A549 treated with dexamethasone at 1 μM for 4 hours (cell line): ENCODE measurements around the gene MYL11. TPM values are rescaled to one million over a fixed set of nuclear protein-coding genes. Genes with fewer than 3 reads are reported as not detected.

ENCODE experiments used
- total RNA-seq: library from RNA; stranded (reverse); fragments of 200-300 nt; extraction: Qiagen RNA extraction; gene quantifications from 5 replicates; pipeline ENCODE4 v1.2.3, GENCODE V29; 2022

MYL11 gene, protein sequence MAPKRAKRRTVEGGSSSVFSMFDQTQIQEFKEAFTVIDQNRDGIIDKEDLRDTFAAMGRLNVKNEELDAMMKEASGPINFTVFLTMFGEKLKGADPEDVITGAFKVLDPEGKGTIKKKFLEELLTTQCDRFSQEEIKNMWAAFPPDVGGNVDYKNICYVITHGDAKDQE
- 0.41 to 0.97 TPM (median 0.53 TPM) in 3 of 5 replicates, not detected in the others for total RNA-seq

GRCh38 chr16:30374538-30374937 is at the start of gene MYL11:
MYL11 (plus strand) TSS chr16:30374802; CDS start chr16:30374858, 56 bp downstream.

DNA sequence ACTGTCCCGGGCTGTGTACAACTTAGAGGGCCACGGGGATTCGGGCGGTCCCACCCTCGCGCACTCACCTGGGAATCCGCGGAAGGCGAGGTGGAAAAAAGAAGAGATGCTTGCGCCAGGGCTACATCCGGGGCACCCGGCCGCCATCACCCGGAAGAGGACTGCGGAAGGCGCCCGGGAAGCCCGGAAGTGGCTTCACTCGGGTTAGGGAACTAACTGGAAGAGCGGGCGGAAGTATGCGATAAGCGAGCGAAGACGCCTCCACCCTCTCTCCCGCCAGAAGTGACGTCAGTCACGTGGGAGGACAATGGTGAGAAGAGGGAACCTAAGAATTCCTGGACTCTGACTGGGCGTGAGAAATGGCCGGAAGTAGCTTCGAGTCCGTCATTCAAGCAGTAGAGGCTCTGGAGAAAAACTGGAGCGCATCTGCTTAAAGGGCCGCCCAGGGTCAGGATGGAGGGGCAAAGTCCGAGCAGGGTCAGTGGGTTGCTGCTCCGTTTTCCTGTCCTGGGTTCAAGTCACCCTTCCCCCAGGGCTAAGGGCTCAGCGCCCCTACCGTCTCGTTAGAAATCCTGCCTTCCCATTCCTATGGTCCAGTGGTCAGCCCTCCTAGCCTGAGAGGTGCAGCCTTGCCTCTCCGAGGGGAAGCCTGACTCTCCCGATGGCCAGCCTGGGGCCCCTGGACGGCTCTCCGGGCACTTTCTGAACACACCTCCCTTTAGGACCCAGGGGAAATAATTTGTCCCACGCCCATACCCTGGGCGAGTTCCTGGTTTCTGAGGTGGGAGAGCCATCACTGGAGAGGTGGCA is 19.3 kb upstream of the MYL11 start, which contains the start of gene CD2BP2:
TSS of gene CD2BP2 (minus strand) at position 165 of the 810 bp plus-strand sequence. CDS start 627 bp downstream, outside the sequence.

GRCh38 chr16:30370456-30371247 is 4.0 kb upstream of the MYL11 start, which contains the start of gene TBC1D10B:
TBC1D10B (minus strand) TSS chr16:30370494; CDS start chr16:30370183, 311 bp downstream.

GRCh38 chr16:30382111-30382881 is 7.7 kb downstream of the MYL11 start, which contains the start of gene SEPTIN1:
SEPTIN1 (minus strand) TSS chr16:30382561; CDS start chr16:30382542, 19 bp downstream.

DNA sequence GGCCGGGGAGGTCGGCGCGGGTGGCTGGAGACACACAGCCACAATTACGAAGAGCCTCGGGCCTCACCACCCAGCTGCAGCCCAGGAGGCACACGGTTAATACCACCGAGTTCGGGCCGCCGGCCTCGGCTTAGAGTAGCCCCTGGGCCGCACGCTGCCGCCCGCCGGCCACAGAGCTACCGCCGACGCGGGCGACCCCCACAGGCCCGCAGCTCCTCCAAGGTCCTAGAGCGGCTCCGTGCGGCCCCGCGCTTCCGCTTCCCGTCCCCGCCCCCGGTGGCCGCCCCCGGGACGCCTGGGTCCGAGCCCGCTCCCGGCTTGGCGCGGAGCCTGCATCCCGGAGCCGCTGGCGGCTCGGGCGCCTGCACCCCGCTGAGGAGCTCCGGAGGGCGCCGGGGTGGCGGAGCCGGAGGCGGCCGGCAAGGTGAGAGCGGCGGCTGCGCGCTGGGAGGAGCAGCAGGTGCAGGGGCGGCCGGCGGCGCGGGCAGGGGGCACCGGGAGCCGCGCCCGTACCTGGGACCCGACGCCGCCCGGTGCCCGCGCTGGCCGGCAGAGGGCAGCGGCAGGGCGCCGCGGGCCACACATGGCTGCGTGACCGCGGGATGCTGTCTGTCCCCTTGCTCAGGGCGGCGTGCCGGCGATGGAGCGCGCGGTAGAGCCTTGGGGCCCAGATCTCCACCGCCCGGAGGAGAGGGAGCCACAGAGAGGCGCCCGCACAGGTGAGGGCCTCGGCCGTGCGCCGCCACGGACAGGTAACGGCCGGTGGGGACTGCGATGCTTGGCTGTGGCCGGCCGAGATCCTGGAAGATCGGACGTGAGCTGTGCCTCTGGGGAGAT is 20.8 kb downstream of the MYL11 start, which contains the start of gene ZNF48:
TSS of gene ZNF48 (plus strand) at position 266 of the 837 bp plus-strand sequence. CDS start at position 641, 375 bp downstream.

GRCh38 chr16:30407102-30407803 is 32.7 kb downstream of the MYL11 start, which contains the start of gene ZNF771:
ZNF771 (plus strand) TSS chr16:30407606; CDS start chr16:30408054, 448 bp downstream.

Other genes starting within 250 kb of the MYL11 start
- gene CORO1A, start 191.2 kb upstream of the MYL11 start, total RNA-seq = 2.0 to 3.3 TPM (median 3.0 TPM) in 5 replicates
- gene BOLA2B, start 181.1 kb upstream of the MYL11 start, total RNA-seq = 145 to 190 TPM (median 152 TPM) in 5 replicates
- gene SLX1A, start 180.9 kb upstream of the MYL11 start, total RNA-seq = 3.4 to 20.4 TPM (median 6.7 TPM) in 5 replicates
- 3.1 to 8.8 TPM (median 5.6 TPM) in 5 replicates for gene SULT1A3, start 175.5 kb upstream of the MYL11 start, total RNA-seq
- 1.7 to 3.4 TPM (median 2.9 TPM) in 5 replicates for gene NPIPB13, start 126.3 kb upstream of the MYL11 start, total RNA-seq
- 63.4 to 68.7 TPM (median 64.9 TPM) in 5 replicates for gene CD2BP2, start 19.5 kb upstream of the MYL11 start, total RNA-seq
- gene TBC1D10B, start 4.3 kb upstream of the MYL11 start, total RNA-seq = 19.6 to 32.4 TPM (median 31.4 TPM) in 5 replicates
- 0.87 to 2.8 TPM (median 2.3 TPM) in 5 replicates for gene SEPTIN1, start 7.8 kb downstream of the MYL11 start, total RNA-seq
- gene ZNF48, start 20.6 kb downstream of the MYL11 start, total RNA-seq = 11.5 to 13.9 TPM (median 13.3 TPM) in 5 replicates
- 3.2 to 4.3 TPM (median 4.2 TPM) in 5 replicates for gene ZNF771, start 32.8 kb downstream of the MYL11 start, total RNA-seq
- 98.5 to 114 TPM (median 109 TPM) in 5 replicates for gene DCTPP1, start 55.2 kb downstream of the MYL11 start, total RNA-seq
- 43.0 to 47.1 TPM (median 44.3 TPM) in 5 replicates for gene SEPHS2, start 71.1 kb downstream of the MYL11 start, total RNA-seq
- gene ITGAL, start 97.9 kb downstream of the MYL11 start, total RNA-seq = 0.02 to 0.16 TPM (median 0.11 TPM) in 3 of 5 replicates, not detected in the others
- 37.5 to 48.9 TPM (median 48.5 TPM) in 5 replicates for gene ZNF768, start 151.8 kb downstream of the MYL11 start, total RNA-seq
- gene ZNF747, start 160.1 kb downstream of the MYL11 start, total RNA-seq = 3.2 to 5.4 TPM (median 4.4 TPM) in 5 replicates
- 3.9 to 6.2 TPM (median 5.8 TPM) in 5 replicates for gene ZNF764, start 183.6 kb downstream of the MYL11 start, total RNA-seq
- gene ZNF688, start 196.9 kb downstream of the MYL11 start, total RNA-seq = 7.1 to 8.3 TPM (median 7.6 TPM) in 5 replicates
- not detected in 5 replicates for gene ZNF785, start 210.9 kb downstream of the MYL11 start, total RNA-seq
- 8.6 to 10.5 TPM (median 9.9 TPM) in 5 replicates for gene ZNF689, start 235.6 kb downstream of the MYL11 start, total RNA-seq